HUES6 (cell line): ENCODE data around the gene CTTN.
"Not testable (repeated sequence)": the region's sequence is repeated elsewhere in the genome, so short reads cannot be mapped to it uniquely, and the experiment has no call there.

ENCODE experiments used
- H3K27ac ChIP-seq: 2 replicates; pipeline ENCODE4 v1.7.0; 2013; ENCODE audit warnings: low read depth, mild to moderate bottlenecking, low read length, inconsistent platforms
- H3K27me3 ChIP-seq: 2 replicates; pipeline ENCODE4 v1.6.1; 2013; ENCODE audit warnings: low read length; ENCODE audit not compliant: control insufficient read depth, insufficient read depth
- H3K36me3 ChIP-seq: 2 replicates; pipeline ENCODE4 v1.6.1; 2013; ENCODE audit warnings: low read length; ENCODE audit not compliant: control insufficient read depth, insufficient read depth
- H3K4me1 ChIP-seq: 2 replicates; pipeline ENCODE4 v1.6.1; 2013; ENCODE audit warnings: low read length; ENCODE audit not compliant: control insufficient read depth, insufficient read depth
- H3K4me3 ChIP-seq: 2 replicates; pipeline ENCODE4 v1.5.1; 2013; ENCODE audit warnings: low read depth, low read length
- H3K9ac ChIP-seq: one replicate; pipeline ENCODE4 v1.6.1; 2013; ENCODE audit warnings: mild to moderate bottlenecking, low read length
- H3K9me3 ChIP-seq: 2 replicates; pipeline ENCODE4 v1.6.1; 2013; ENCODE audit warnings: low read depth, low read length; ENCODE audit not compliant: control insufficient read depth, insufficient read depth

Gene CTTN

DNA sequence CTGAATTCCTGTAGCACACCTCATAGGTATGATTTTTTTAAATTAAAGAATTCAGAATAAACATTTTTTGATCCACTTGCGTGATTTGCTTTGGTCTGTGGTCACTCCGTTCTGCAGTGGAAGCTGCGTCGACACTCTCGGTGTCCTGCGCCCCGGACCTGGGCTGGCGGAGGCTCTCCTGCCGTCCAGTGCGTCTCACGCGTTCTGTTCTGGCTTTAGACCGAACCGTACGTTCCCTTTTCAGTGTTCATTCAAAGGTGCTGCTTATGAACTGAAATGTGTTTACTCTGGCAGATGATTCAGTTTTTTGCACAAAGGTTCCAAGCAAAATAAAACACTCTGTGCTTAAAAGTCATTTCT lies 38.2 kb downstream of the CTTN start:
- Histone ChIP-seq H3K9me3 (no peaks in the 10 kb centered on the region), H3K4me1 (peaks cover 11% of the 10 kb centered on the region; the same call in 1 of the 2 replicates), H3K9ac (no peak overlapping the region), H3K27ac (no peak overlapping the region), H3K27me3 (no peaks in the 10 kb centered on the region), H3K36me3 (peaks cover 70% of the 10 kb centered on the region), H3K4me3 (no peak overlapping the region)

DNA sequence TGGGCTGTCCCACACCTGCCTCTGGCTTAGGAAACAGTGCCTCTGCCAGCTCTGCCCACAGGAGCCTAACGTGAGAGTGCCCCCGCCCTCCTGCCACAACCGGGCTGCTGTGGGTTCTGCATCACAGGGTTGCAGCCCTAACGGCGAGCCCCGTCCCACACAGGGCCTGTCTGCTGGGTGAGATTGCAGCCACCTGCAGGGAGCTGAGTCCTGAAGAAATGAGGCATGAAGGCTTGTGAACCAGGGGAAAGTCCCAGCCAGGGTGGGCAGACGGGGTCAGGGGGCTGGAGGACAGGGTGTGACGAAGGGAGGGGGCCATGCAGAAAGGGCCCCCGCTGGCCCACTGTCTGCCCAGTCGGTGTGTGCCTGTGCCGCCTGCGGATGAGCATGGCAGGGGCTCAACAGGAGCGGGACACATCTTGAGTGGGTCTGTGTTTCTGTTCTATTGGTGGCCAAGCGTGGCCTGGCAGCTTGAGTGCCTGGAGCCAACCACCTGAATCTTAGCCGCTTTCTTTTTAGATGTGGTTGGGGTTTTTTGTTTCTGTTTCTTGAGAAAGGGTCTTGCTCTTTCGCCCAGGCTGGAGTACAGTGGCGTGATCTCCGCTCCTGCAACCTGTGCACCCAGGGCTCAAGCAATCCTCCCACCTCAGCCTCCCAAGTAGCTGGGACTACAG lies 38.9 kb downstream of the CTTN start:
- H3K4me3 ChIP-seq: no peak overlapping the region
- H3K27me3 ChIP-seq: no peaks in the 10 kb centered on the region
- H3K4me1 ChIP-seq: peaks cover 4% of the 10 kb centered on the region; the same call in 1 of the 2 replicates
- no peak overlapping the region for H3K27ac ChIP-seq
- H3K9me3 ChIP-seq: no peaks in the 10 kb centered on the region
- no peak overlapping the region for H3K9ac ChIP-seq
- peaks cover 62% of the 10 kb centered on the region for H3K36me3 ChIP-seq

DNA sequence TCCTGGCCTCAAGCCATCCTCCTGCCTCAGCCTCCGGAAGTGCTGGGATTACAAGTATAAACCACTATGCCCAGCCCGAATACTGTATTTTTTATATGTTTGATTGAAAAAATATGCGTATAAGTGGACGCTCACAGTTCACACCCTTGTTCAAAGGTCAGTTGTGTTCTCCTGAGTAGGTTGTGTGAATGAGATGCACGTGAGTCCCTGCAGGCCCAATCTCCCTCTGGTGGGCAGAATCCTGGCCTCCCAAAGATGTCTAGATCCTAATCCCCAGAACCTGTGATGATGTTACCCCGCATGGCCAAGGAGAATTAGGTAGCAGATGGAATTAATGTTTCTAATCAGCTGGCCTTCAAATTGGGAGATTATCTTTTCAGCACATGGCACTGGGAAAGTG lies 41.9 kb downstream of the CTTN start:
- Histone ChIP-seq H3K36me3 (peaks cover 32% of the 10 kb centered on the region), H3K9ac (no peak overlapping the region), H3K9me3 (no peaks in the 10 kb centered on the region), H3K27me3 (no peaks in the 10 kb centered on the region), H3K27ac (no peak overlapping the region), H3K4me1 (0 out of 2 replicates have a peak, but pooled peaks cover 3% of the 10 kb centered on the region), H3K4me3 (no peak overlapping the region)

DNA sequence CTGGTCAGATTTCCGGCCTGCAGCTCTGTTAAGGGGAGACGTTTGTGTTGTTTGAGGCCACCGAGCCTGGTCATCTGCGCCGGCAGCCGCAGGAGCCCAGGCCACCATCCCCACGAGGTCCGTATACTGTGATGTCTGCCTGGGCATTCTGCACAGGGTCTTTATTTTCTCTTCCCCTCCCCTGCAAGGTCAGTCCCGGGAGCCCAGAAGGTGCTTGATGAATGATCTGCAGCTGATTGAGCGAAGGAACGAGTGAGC lies 45.4 kb downstream of the CTTN start:
- Histone ChIP-seq H3K27me3 (no peaks in the 10 kb centered on the region), H3K4me1 (0 out of 2 replicates have a peak, but pooled peaks cover 3% of the 10 kb centered on the region), H3K9ac (no peak overlapping the region), H3K27ac (no peak overlapping the region), H3K36me3 (peaks cover 3% of the 10 kb centered on the region; the same call in 1 of the 2 replicates), H3K4me3 (no peak overlapping the region), H3K9me3 (peaks cover 1% of the 10 kb centered on the region)

DNA sequence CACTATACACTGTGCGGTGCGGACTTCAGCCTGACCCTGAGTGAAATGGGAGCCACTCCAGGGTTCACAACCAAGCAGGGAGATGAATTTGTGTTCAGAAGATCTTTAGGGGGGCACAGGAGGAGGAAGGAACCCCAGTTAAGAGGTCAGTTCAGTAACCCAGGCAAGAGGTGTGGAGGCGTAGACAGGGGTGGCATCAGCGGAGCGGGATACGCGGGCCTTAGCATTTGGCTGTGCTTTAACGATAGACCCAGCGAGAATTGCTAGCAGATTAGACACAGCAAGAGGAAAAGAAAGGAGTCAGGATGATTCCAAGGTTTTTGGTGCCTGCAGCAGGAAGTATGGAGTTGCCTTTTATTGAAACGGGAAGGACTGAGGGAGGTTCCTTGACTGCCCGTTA lies 46.8 kb downstream of the CTTN start:
- Histone ChIP-seq H3K27ac (no peak overlapping the region), H3K36me3 (no peaks in the 10 kb centered on the region), H3K4me3 (no peak overlapping the region), H3K9ac (no peak overlapping the region), H3K9me3 (peaks cover 15% of the 10 kb centered on the region), H3K4me1 (0 out of 2 replicates have a peak, but pooled peaks cover 3% of the 10 kb centered on the region), H3K27me3 (no peaks in the 10 kb centered on the region)

DNA sequence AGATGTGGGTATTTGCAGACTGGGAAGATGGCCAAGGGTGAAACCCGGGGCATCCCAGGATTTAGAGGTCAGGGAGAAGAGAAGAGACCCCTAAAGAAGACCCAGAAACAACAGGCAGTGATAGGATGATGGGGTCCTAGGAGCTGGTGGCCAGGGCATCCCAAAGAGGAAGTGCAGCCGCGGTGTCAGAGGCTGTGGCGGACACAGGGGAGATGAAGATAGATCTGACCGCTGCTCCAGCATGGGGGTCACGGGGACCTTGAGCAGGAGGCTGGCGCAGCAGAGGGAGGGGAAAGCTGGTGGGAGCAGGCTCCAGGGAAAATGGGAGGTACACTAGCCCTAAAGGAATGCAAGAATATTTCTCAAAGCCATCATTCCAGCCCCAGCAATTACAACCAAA lies 47.3 kb downstream of the CTTN start:
- Histone ChIP-seq H3K4me3 (no peak overlapping the region), H3K4me1 (0 out of 2 replicates have a peak, but pooled peaks cover 3% of the 10 kb centered on the region), H3K27me3 (no peaks in the 10 kb centered on the region), H3K36me3 (no peaks in the 10 kb centered on the region), H3K27ac (no peak overlapping the region), H3K9me3 (peaks cover 21% of the 10 kb centered on the region), H3K9ac (no peak overlapping the region)

DNA sequence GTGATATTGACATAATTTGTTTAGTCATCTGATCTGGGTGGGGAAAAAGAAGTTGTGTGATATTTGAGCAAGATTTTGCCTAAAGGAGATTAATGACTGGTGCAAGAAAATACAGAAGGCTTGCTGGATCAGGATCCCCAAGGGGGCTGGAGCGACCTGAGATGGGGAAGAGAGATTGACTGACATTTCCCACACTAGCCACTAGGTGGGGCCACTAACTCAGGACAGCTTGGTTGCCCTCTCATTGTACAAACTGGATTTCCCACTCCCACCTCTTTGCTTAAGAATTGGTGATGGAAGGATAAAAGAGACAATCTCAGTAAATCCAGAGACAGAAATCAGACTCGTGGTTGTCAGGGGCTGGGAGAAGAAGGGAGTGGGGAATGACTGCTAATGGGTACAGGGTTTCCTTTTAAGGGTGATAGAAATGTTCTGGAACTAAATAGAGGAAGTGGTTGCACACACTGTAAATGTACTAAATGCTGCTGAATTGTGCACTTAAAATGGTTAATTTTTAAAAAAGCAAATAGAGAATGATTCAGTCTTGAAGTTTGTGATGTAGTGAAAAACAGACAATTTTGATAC lies 50.7 kb downstream of the CTTN start:
- Histone ChIP-seq H3K4me1 (no peaks in the 10 kb centered on the region), H3K9me3 (peaks cover 28% of the 10 kb centered on the region), H3K9ac (no peak overlapping the region), H3K27me3 (no peaks in the 10 kb centered on the region), H3K4me3 (no peak overlapping the region), H3K27ac (no peak overlapping the region), H3K36me3 (no peaks in the 10 kb centered on the region)

DNA sequence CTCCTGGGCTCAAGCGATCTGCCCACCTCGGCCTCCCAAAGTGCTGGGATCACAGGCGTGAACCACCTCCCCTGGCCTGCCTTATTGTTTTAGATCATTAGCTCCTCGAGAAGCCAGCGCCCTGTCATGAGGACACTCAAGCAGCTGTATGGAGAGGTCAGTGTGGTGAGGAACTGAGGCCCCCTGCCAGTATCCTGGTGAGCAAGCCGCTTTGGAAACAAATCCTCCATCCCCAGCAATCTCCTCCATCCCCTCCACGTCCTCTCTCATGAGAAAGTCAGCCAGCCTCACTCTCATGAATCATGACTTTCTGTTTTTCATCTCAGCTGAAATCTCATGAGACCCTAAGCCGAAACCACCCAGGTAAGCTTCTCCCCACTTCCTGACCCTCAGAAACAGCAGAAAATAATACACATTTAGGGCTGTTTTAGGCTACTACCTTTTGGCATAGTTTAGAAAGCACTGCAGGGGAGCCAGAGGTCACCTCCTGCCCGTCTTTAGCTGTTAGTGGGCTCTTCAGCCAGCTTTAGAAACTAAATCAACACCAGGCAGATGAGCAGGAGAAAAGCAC lies 56.0 kb downstream of the CTTN start:
- no peaks in the 10 kb centered on the region for H3K27me3 ChIP-seq

DNA sequence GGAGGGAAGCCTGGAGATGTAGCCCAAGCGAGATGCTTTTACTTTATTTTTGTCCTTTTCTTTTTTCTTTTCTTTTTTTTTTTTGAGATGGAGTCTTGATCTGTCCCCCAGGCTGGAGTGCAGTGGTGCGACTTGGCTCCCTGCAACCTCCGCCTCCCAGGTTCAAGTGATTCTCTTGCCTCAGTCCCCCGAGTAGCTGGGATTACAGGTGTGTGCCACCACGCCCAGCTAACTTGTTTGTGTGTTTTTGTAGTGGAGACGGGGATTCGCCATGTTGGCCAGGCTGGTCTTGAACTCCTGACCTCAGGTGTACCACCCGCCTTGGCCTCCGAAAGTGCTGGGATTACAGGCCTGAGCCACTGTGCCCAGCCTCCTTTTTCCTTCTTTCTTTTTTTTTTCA lies 56.5 kb downstream of the CTTN start:
- not testable (repeated sequence) for H3K27ac ChIP-seq, H3K4me3 ChIP-seq, H3K36me3 ChIP-seq, H3K27me3 ChIP-seq, H3K9ac ChIP-seq, H3K4me1 ChIP-seq
- peaks cover 15% of the 10 kb centered on the region for H3K9me3 ChIP-seq

More for the DNA sequence above, 56.0 kb downstream of the CTTN start:
- Histone ChIP-seq H3K4me3 (no peak overlapping the region), H3K4me1 (peaks cover 5% of the 10 kb centered on the region), H3K27ac (no peak overlapping the region), H3K9me3 (peaks cover 21% of the 10 kb centered on the region), H3K36me3 (no peaks in the 10 kb centered on the region), H3K9ac (no peak overlapping the region)

DNA sequence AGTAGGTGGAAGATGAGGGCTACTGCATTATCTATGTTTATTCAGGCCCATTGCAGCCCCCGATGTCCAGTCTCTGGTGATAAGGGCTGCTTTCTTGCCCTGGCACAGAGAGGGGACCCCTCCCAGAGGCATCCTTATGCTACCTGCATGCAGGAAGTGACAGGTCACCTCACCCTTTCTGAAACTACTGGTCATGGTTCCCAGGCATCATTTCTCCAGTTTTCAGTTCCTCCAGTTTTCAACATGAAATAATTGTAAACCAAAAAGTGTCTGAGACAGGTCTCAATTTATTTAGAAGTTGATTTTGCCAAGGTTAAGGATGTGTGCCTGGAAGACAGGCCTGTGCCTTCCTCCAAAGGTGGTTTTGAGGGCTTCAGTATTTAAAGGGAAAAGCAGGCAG lies 57.0 kb downstream of the CTTN start:
- Histone ChIP-seq H3K4me1 (peaks cover 5% of the 10 kb centered on the region), H3K36me3 (no peaks in the 10 kb centered on the region)

DNA sequence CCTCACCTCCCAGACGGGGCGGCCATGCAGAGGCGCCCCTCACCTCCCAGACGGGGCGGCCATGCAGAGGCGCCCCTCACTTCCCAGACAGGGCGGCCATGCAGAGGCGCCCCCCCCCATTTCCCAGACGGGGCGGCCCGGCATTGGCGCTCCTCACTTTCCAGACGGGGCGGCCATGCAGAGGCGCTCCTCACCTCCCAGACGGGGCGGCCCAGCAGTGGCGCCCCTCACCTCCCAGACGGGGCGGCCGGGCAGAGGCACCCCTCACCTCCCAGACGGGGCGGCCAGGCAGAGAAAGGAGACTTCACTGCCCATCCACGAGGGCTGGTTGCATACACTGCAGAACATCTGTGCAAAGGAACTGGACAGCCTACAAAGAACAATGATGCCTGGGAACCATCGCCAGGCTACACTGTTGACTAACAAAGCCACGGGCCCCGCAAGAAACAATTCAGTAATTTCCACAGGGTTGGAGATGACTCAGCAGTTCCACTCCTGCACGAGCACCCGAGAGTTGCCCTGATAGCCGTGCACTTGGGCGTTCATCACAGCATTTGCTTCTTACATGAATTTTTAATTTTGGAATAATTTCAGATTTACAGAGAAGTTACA lies 58.7 kb downstream of the CTTN start:
- no peaks in the 10 kb centered on the region for H3K27me3 ChIP-seq
- H3K9me3 ChIP-seq: no peaks in the 10 kb centered on the region
- H3K9ac ChIP-seq: no peak overlapping the region
- no peaks in the 10 kb centered on the region for H3K36me3 ChIP-seq
- no peak overlapping the region for H3K27ac ChIP-seq
- no peak overlapping the region for H3K4me3 ChIP-seq
- peaks cover 5% of the 10 kb centered on the region for H3K4me1 ChIP-seq

More for the DNA sequence above, 57.0 kb downstream of the CTTN start:
- Histone ChIP-seq H3K4me3 (no peak overlapping the region), H3K9ac (no peak overlapping the region), H3K27me3 (no peaks in the 10 kb centered on the region), H3K27ac (no peak overlapping the region), H3K9me3 (peaks cover 10% of the 10 kb centered on the region)
